Hematopoietic multipotent progenitor cell treated with erythropoietin and hydrocortisone succinate and interleukin-3 and kit ligand, for 17 days (in vitro differentiated cells): ENCODE data around the gene GRAMD1C.
"Not testable (repeated sequence)": the region's sequence is repeated elsewhere in the genome, so short reads cannot be mapped to it uniquely, and the experiment has no call there.

Experiments used
- DNase-seq: peaks from one replicate; pipeline ENCODE4 v3.0.0-alpha.2; 2015; ENCODE audit warnings: low spot score

The GRAMD1C gene

DNA sequence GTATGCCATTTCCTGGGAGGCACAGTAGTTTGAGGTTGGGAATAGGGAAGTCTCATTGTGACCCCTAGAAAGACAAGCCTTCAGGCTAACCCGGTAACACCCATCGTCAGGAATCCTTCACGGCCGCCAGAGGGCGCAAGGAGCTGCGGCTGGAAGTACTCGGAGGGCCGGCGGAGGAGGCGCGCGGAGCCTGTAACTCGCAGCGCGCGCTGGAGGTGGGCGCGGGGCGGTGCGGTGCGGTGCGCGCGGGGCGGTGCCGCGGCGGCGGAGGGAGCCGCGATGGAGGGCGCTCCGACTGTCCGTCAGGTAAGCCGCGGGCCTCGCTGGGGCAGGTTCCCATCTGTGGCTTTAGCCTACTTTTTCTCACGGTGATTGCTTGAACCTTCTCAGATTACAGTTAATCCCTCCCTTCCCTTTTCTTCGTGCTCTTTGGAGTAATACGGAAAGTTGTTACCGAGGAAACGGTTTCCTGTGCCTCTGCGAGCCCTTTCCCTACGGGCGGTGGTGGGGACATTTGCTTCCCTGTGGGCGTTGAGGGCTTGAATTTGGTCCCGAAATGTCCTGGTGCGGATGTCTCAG is at the start of gene GRAMD1C:
GRAMD1C (plus strand) TSS at position 158 of the 579 bp plus-strand sequence; CDS start at position 280, 122 bp downstream.
- peak; percentile 82 for DNase-seq

GRCh38 chr3:113791381-113791780 is 47.2 kb upstream of the GRAMD1C start:
- no peak for DNase-seq

- DNase-seq = no peak
Observed at GRCh38 chr3:113794526-113794925, 44.1 kb upstream of the GRAMD1C start.

DNA sequence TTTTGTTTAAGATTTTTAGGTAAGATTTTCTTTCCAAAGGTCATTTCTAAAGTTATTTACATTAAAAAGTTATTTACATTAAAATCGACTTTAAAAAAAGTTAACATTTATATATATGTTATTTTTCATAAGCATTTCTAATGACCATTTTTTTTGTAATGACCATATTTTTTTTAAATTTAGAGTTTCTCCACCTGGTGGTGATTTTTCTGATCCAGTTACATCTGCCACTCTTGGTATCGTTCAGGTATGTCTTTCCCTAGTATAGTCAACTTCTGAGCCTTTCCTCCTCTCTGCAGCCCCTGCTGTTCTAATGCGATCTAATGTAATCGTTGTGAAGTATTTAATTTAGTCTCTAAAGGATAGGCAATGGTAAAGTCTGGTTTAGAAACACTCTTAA is 42.9 kb upstream of the GRAMD1C start:
- no peak for DNase-seq

- no peak for DNase-seq
Observed at GRCh38 chr3:113802795-113803455, 35.7 kb upstream of the GRAMD1C start.

GRCh38 chr3:113804661-113805060 is 33.9 kb upstream of the GRAMD1C start:
- DNase-seq = no peak

DNA sequence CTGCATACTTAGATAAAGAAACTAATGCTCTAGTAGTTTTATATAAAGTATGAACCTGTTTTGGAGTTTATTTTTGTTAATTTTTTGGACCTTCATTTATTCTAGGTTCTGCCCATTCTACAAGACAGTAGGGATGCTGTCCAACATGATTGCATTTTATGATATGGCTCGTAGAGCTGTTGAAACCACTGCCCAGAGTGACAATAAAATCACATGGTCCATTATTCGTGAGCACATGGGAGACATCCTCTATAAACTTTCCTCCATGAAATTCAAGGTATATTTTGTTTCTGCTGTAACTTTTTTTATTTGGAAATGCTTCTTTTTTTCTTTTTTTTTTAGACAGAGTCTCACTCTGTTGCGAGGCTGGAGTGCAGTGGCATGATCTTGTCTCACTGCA is 33.3 kb upstream of the GRAMD1C start:
- no peak for DNase-seq

DNA sequence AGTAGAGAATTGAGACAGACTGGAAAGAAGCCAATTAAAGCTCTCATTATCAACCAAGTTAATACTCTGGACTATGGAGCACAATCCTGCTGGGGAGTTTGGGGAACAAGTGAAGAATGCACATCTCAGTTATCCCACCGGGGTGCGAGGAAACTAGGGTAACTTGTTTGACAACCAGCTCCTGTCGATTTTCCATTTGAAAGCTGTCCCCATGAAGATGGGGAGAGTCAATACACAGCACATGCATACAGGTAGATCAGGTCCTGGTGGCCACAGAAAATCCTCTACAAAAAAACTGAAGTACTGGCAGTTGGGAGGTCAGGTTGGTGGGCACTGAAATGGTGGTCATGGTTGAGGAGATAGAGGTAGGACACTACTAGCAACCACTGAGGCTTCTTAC is 25.7 kb upstream of the GRAMD1C start:
- no peak for DNase-seq

- no peak for DNase-seq
Observed at GRCh38 chr3:113819866-113820265, 18.7 kb upstream of the GRAMD1C start.

DNA sequence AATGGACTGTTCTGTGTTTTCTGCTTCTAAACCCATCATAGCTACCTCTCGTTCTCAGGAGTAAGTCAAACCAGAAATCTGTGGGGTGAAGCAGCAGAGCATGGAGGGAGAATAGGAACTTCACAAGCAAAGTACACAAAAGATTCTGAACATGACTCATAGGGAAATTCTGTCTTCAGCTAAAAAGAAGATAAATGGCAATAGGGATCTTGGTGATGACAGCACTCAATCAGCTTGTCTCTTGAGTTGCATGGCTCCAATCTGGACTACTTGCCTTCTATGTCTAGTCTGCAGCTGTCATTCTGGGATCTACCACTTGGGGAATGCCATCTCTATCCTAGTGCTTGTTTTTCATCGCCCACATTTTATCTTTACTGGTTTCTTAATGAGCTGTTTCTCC is 13.5 kb upstream of the GRAMD1C start:
- no peak for DNase-seq

- DNase-seq = no peak
Observed at GRCh38 chr3:113828600-113828999, 10.0 kb upstream of the GRAMD1C start.

- no peak for DNase-seq
Observed at GRCh38 chr3:113829576-113830354, 8.8 kb upstream of the GRAMD1C start.

DNA sequence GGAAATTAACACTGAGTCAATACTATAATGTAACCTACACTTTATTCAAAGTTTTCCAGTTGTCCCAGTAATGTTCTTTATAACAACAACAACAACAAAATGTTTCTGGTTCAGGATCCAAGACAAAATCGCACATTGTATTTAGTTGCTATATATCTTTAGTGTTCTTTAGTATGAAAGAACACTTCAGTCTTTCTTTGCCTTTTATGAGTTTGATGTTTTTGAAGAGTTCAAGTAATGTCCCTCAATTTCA is 7.6 kb upstream of the GRAMD1C start:
- DNase-seq = no peak

DNA sequence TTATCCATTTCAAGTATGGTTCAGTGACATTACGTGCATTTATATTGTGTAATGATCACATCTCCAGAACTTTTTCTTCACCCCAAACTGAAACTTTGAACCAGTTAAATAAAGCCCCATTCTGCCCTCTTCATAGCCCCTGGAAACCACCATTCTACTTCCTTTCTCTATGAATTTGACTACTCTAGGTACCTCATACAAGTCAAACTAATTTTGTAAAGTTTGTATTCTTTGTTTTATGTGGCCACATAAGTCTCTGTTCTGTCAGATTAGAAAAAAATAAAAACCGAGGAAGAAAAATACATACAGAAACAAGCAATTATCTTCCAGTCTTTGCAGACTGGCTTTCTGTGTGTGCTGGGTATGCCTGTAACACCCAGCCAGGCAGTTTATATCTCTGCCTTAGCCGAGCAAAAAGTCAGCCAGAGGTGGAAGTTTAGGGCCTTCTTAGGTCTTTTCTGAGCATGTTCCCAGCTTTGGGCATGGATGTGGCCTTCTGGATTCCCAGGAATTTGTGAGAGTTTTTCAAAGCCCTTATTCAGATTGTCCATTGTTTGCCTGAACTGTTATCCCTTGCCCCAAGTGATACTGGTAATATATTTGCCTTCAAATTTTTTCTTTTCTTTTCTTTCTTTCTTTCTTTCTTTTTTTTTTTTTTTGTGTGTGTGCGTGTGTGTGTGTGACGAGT is 6.0 kb upstream of the GRAMD1C start:
- no peak for DNase-seq

- DNase-seq = no peak
Observed at GRCh38 chr3:113834983-113835382, 3.6 kb upstream of the GRAMD1C start.

DNA sequence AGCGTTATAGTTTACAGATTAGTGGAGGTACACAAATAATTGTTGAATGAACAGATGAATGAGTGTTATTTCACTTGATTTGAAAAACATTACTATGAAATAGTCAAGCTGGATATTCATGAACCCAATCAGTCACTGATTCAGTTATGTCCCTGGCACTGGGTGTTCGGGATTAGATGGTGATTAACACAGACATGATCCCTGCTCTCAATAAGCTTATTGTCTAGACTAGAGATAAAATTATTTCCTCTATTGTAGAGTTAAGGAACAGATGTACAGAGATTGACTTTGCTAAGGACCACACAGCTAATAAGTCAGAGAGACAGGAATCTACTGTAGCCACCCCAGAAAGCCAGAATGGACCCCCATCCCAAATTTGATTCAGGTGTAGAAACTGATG is 963 bp downstream of the GRAMD1C start:
- no peak for DNase-seq

DNA sequence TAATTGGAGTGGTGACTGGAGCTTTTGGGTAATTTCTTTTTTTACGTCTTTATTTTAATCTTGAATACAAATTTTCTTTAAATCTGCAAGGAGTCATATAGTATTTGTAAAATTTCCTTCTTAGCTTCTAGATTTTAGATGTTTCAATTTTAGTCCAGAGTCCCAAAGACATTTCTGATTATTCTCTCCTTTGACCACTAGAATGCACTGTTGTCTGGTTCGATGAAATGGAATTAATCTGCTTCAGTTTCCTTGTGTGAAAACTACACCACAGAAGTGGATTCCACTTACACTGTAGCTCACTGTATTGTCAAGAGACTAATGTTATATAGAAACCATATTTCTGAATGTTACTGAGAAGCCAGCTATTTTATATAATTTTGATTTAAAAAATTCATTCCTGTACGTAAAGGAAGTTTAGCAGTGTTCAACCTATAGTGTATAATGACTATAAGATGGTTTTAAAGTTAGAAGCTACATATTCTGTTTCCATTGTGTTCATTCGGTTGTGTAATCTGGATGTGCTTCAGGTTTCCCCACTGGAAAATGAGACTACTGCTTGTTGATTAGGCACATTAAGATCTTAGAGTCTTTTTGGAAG is 6.1 kb downstream of the GRAMD1C start:
- peak; percentile 27 for DNase-seq

GRCh38 chr3:113847247-113847646 is 8.7 kb downstream of the GRAMD1C start:
- no peak for DNase-seq

DNA sequence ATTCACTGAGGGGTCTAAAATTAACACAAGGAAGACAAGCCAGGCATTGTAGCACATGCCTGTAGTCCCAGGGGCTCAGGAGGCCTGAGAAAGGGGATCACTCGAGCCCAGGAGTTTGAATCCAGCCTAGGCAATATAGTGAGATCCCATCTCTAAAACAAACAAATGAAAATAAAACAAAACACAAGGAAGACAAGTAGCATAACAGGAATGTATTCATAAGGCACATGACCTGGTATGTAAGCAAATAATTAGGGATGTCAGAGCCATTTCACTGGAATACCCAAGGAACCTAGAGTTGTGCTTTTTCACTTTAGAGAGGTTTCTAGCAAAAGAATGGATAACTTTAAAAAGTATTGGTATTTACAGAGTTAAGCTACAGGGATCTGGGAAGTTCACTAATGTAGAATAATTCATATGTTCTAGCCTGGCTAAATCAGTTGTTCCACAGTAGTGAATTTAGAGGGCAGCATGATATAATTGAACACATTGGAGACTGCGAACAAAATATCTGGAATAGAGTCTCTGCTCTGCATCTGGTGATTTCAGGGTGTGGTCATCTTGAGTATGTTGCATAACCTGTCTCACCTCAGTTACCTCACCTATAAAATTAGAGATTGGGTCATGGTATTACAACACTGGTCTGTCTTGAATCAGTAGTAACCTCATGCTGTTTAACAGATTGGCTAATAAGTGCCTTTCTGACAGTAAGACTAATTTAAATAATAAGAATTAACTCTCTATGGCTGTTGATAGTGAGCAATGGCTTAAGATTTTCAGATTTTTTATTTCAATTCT is 9.3 kb downstream of the GRAMD1C start:
- no peak for DNase-seq

DNA sequence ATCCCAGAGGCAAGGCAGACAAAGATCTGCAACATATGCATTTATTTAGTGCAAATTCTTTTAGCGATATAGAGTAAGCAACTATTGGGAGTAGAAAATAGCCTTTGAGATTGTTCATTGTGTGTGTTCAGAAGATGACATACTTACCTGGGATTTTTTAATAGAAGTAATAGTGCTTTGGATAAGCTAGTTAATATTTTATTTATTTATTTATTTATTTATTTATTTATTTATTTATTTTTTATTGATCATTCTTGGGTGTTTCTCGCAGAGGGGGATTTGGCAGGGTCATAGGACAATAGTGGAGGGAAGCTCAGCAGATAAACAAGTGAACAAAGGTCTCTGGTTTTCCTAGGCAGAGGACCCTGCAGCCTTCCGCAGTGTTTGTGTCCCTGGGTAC is 10.5 kb downstream of the GRAMD1C start:
- DNase-seq = not testable (repeated sequence)

DNA sequence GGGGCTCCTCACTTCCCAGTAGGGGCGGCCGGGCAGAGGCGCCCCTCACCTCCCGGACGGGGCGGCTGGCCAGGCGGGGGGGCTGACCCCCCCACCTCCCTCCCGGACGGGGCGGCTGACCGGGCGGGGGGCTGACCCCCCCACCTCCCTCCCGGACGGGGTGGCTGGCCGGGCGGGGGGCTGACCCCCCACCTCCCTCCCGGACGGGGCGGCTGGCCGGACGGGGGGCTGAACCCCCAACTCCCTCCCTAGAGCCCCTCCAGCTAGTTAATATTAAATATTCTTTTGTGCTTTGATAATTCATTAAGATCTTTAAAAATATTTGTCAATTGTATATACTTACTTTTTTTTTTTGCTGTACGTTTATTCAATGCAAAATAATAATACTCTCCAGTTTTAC is 11.3 kb downstream of the GRAMD1C start:
- not testable (repeated sequence) for DNase-seq

DNA sequence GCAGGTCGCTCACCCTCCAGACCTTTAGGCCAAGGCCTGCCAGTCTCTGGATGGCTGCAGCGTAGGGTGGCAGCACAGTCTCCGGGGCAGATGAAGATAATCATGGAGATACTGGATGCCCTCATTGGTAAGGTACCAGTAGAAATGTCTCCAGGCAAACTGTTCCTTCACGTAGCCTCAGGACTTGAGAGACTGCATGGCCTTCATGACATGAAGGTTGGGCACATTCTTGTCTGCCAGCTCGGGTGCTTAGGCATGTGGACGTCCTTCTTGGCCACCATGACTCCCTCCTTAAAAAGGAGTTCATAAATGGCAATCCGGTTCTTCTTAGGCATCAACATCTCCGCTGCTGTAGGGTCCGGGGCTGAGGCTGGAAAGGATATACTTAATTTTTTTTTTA is 11.8 kb downstream of the GRAMD1C start:
- DNase-seq = not testable (repeated sequence)
